GM23248 (cell line): ENCODE results near the gene ZNF358. TPM values are rescaled to one million over a fixed set of nuclear protein-coding genes. Genes with fewer than 3 reads are reported as not detected.

ENCODE experiments used
- DNase-seq: peaks from one replicate; pipeline ENCODE4 v3.0.0-alpha.2; 2015
- H2AFZ ChIP-seq: fragments of 200-600 bp; sonication (generic); 2 replicates; pipeline ENCODE4 v1.6.1; 2016; ENCODE audit warnings: antibody characterized with exemption
- H3F3A ChIP-seq: fragments of 200-600 bp; sonication (generic); 2 replicates; pipeline ENCODE4 v1.6.1; 2016; ENCODE audit warnings: mild to moderate bottlenecking, antibody characterized with exemption, mixed run types; ENCODE audit not compliant: insufficient read depth
- H3K27ac ChIP-seq: fragments of 200-600 bp; sonication (generic); 2 replicates; pipeline ENCODE4 v1.5.1; 2016; ENCODE audit warnings: mild to moderate bottlenecking
- H3K27me3 ChIP-seq: fragments of 200-600 bp; sonication (generic); replicated peaks from 2 replicates; pipeline ENCODE4 v1.6.1; 2016; ENCODE audit warnings: mild to moderate bottlenecking; ENCODE audit not compliant: insufficient read depth
- H3K36me3 ChIP-seq: fragments of 200-600 bp; sonication (generic); 2 replicates; pipeline ENCODE4 v1.6.1; 2016; ENCODE audit warnings: low read depth, mild to moderate bottlenecking
- H3K4me1 ChIP-seq: fragments of 200-600 bp; sonication (generic); 2 replicates; pipeline ENCODE4 v1.6.1; 2016; ENCODE audit warnings: mild to moderate bottlenecking; ENCODE audit not compliant: insufficient read depth
- H3K4me2 ChIP-seq: fragments of 200-600 bp; sonication (generic); one replicate; pipeline ENCODE4 v1.6.1; 2016; ENCODE audit warnings: mild to moderate bottlenecking; ENCODE audit not compliant: unreplicated experiment
- H3K4me3 ChIP-seq: fragments of 200-600 bp; sonication (generic); 2 replicates; pipeline ENCODE4 v1.5.1; 2016; ENCODE audit warnings: mild to moderate bottlenecking
- H3K79me2 ChIP-seq: fragments of 200-600 bp; sonication (generic); 2 replicates; pipeline ENCODE4 v1.6.1; 2016; ENCODE audit warnings: mild to moderate bottlenecking; ENCODE audit not compliant: insufficient read depth
- H3K9ac ChIP-seq: fragments of 200-600 bp; sonication (generic); 2 replicates; pipeline ENCODE4 v1.6.1; 2016; ENCODE audit warnings: mild to moderate bottlenecking
- H3K9me2 ChIP-seq: fragments of 200-600 bp; sonication (generic); 2 replicates; pipeline ENCODE4 v1.6.1; 2016; ENCODE audit warnings: mixed run types, mild to moderate bottlenecking, moderate library complexity; ENCODE audit not compliant: insufficient read depth
- H3K9me3 ChIP-seq: fragments of 200-600 bp; sonication (generic); one replicate; pipeline ENCODE4 v1.6.1; 2017; ENCODE audit warnings: low read depth
- H4K20me1 ChIP-seq: fragments of 200-600 bp; sonication (generic); 2 replicates; pipeline ENCODE4 v1.6.0; 2016; ENCODE audit not compliant: insufficient read depth
- EZH2 ChIP-seq: fragments of 200-600 bp; sonication (generic); IDR thresholded peaks from 2 replicates; pipeline ENCODE4 v1.6.1; 2018; ENCODE audit warnings: antibody characterized with exemption, mild to moderate bottlenecking; ENCODE audit not compliant: insufficient read depth, poor library complexity, severe bottlenecking
- EZH2phosphoT487 ChIP-seq: fragments of 200-600 bp; sonication (generic); IDR thresholded peaks from 2 replicates; pipeline ENCODE4 v1.6.1; 2018; ENCODE audit warnings: antibody characterized with exemption, moderate library complexity, mild to moderate bottlenecking, low read depth; ENCODE audit not compliant: insufficient read depth
- WGBS, 2 experiments: methylation state at CpG; one replicate each; pipeline ENCODE4 v1.1.6; 2015 to 2017; ENCODE audit warnings: low lambda C conversion rate in 2 of 2, low coverage in 1 of 2; ENCODE audit errors: missing lambda C conversion rate in 2 of 2; 5-methylcytosine and 5-hydroxymethylcytosine counted together
- in situ Hi-C: fragments of 300-500 bp; cut with MboI; formaldehyde crosslinking; loops from 2 replicates; pipeline ENCODE4 v1.15.0; 2020
- polyA plus RNA-seq: library from polyadenylated mRNA; unstranded; fragments of >200 nt; fragmentation: Nextera tagmentation; extraction: Ambion mirVana; gene quantifications from 2 replicates; pipeline ENCODE4 v1.2.1, GENCODE V29; 2016
- total RNA-seq: library from RNA; depleted of rRNA; stranded (reverse); fragments of >200 nt; shearing (Covaris generic); gene quantifications from 2 replicates; pipeline ENCODE4 v1.2.3, GENCODE V29; 2014

The ZNF358 gene
- total and polyA plus RNA-seq, 2 experiments from 2014 or later: 12.0 to 56.3 TPM

- 89 to 91% methylated on average over 10 to 15 of the region's 15 CpGs for WGBS, 2 experiments
- Histone ChIP-seq H3K9ac (no peak overlapping the region), H4K20me1 (no peaks in the 10 kb centered on the region), H3K27ac (no peak overlapping the region), H3K79me2 (0 out of 2 replicates have a peak, but pooled peaks cover 5% of the 10 kb centered on the region), H3K9me3 (no peaks in the 10 kb centered on the region), H3K4me3 (no peak overlapping the region), H3K9me2 (no peaks in the 10 kb centered on the region), H3F3A (0 out of 2 replicates have a peak, but pooled peaks cover 5% of the 10 kb centered on the region), H3K4me2 (no peak overlapping the region), H3K36me3 (no peaks in the 10 kb centered on the region), H3K4me1 (no peaks in the 10 kb centered on the region), H3K27me3 (no peaks in the 10 kb centered on the region), H2AFZ (no peak overlapping the region)
- DNase-seq: no peak
- in situ Hi-C loops: no loop called here
- TF ChIP-seq EZH2 (no peak), EZH2phosphoT487 (no peak)
These were observed 13.3 kb downstream of the ZNF358 start for GRCh38 chr19:7529246-7529600.

- Histone ChIP-seq H3K79me2 (no peaks in the 10 kb centered on the region), H3K9me2 (no peaks in the 10 kb centered on the region), H2AFZ (no peak overlapping the region), H4K20me1 (no peaks in the 10 kb centered on the region), H3K27me3 (no peaks in the 10 kb centered on the region), H3K36me3 (no peaks in the 10 kb centered on the region), H3K9me3 (no peaks in the 10 kb centered on the region), H3K27ac (no peak overlapping the region), H3F3A (0 out of 2 replicates have a peak, but pooled peaks cover 5% of the 10 kb centered on the region), H3K9ac (no peak overlapping the region), H3K4me3 (no peak overlapping the region), H3K4me2 (no peak overlapping the region), H3K4me1 (no peaks in the 10 kb centered on the region)
- DNase-seq: no peak
- 95 to 96% methylated on average over 29 to 33 of the region's 33 CpGs for WGBS, 2 experiments
- in situ Hi-C loops: no loop called here
- TF ChIP-seq EZH2 (no peak), EZH2phosphoT487 (no peak)
These were observed 13.9 kb downstream of the ZNF358 start for GRCh38 chr19:7529610-7530490.

- DNase-seq: peak; percentile 85
- Histone ChIP-seq H3K79me2 (peaks cover 4% of the 10 kb centered on the region; the same call in 1 of the 2 replicates), H3K4me3 (peak overlapping the region; percentile 94), H4K20me1 (no peaks in the 10 kb centered on the region), H3K27ac (peak overlapping the region; percentile 62), H3K4me2 (peak overlapping the region; percentile 91), H3K36me3 (peaks cover under 1% of the 10 kb centered on the region; the same call in 1 of the 2 replicates), H3K27me3 (no peaks in the 10 kb centered on the region), H3K9me2 (no peaks in the 10 kb centered on the region), H2AFZ (peak overlapping the region; percentile 94), H3K9ac (peak overlapping the region; percentile 89), H3K4me1 (no peaks in the 10 kb centered on the region), H3K9me3 (no peaks in the 10 kb centered on the region), H3F3A (0 out of 2 replicates have a peak, but pooled peaks cover 5% of the 10 kb centered on the region)
- in situ Hi-C loops: no loop called here
- TF ChIP-seq EZH2phosphoT487: no peak
- no peak for TF ChIP-seq EZH2
- 4 to 13% methylated on average over 24 to 30 of the region's 30 CpGs for WGBS, 2 experiments
These were observed 17.5 kb downstream of the ZNF358 start for GRCh38 chr19:7533281-7533885.

DNA sequence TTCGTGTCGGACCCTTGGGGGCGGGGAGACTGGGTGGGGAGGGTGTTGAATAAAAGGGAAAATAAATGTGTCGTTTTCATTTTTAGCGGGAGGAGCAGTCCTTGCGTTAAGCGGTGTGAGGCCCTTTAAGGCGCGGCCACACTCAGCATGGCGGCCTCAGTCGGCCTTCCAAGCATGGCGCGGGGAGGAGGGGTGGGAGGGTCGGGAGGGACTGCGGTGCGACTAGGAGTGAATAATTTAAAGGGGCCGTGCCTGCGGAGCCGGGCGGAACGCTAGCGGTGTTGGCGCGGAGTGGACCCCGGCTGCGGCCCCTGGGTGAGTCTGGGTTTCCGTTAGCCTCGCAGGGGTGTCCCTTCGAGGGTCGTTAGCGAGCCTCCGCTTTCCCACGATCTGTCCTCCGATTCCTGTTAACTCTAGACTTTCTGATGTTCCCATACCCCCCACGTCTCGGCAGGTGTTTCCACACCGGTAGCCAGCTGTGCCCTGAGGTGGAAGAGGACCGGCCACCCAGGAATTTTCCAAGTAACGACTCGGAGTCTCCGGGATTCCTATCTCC lies 18.1 kb downstream of the ZNF358 start:
- WGBS, 2 experiments: 0 to 3% methylated on average over 22 to 40 of the region's 41 CpGs
- TF ChIP-seq EZH2 (no peak), EZH2phosphoT487 (no peak)
- no peaks in the 10 kb centered on the region for H3K9me3 ChIP-seq
- peaks cover 4% of the 10 kb centered on the region; the same call in 1 of the 2 replicates for H3K79me2 ChIP-seq
- H3K4me3 ChIP-seq: peak overlapping the region; percentile 94
- peak overlapping the region; percentile 62 for H3K27ac ChIP-seq
- H3K9ac ChIP-seq: peak overlapping the region; percentile 89
- peak; percentile 96 for DNase-seq
- H3K9me2 ChIP-seq: no peaks in the 10 kb centered on the region
- H3K4me2 ChIP-seq: peak overlapping the region; percentile 91
- peak overlapping the region; percentile 94 for H2AFZ ChIP-seq
- in situ Hi-C loops: no loop called here
- 0 out of 2 replicates have a peak, but pooled peaks cover 5% of the 10 kb centered on the region for H3F3A ChIP-seq
- no peaks in the 10 kb centered on the region for H4K20me1 ChIP-seq
- H3K27me3 ChIP-seq: no peaks in the 10 kb centered on the region
- H3K4me1 ChIP-seq: no peaks in the 10 kb centered on the region
- H3K36me3 ChIP-seq: peaks cover 6% of the 10 kb centered on the region; the same call in 1 of the 2 replicates
